Measurements from ENCODE around the gene ADSS1. TPM values are rescaled to one million over a fixed set of nuclear protein-coding genes. Genes with fewer than 3 reads are reported as not detected.

Gene ADSS1
- total and polyA plus RNA-seq, 4 donors = 5.3 to 9.3 (median 7.1) TPM

DNA sequence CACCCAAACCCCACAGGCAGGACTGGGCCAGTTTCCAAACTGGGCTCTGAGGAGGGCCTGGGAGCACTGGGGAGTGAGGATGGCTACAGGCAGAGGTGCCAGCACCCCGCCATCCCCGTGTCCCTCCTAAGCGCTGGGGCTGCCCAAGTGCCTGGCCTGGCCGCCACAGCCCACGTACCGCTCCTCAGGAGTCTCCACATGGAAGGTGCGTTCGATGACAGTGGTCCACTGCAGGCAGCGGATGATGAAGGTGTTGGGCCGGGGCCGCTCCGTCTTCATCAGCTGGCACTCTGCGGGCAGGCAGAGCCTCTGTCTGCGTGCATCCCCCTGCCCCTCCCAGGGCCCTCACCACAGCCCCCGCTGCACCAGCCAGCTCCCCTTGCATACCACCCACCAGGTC is 52.5 kb downstream of the ADSS1 start:
- Histone ChIP-seq H3K27ac (ENCODE audit: low read depth in 1 of 2, low read length in 1 of 2) (no peak overlapping the region), H3K4me3 (no peak overlapping the region), H3K9ac (ENCODE audit: insufficient read depth in 1 of 2, low read length in 2 of 2) (no peak overlapping the region), H3K27me3 (ENCODE audit: control insufficient read depth in 3 of 3, insufficient read depth in 3 of 3, low read length in 2 of 3) (no peaks in the 10 kb centered on the region), H3K36me3 (ENCODE audit: control insufficient read depth in 4 of 4, insufficient read depth in 4 of 4, low read length in 4 of 4) (peaks cover 2 to 79% (median 19%) of the 10 kb centered on the region in 4 donors), H3K4me1 (ENCODE audit: control insufficient read depth in 5 of 5, insufficient read depth in 5 of 5, low read length in 5 of 5) (peaks cover 0 to 15% (median 0%) of the 10 kb centered on the region in 5 donors), H3K9me3 (ENCODE audit: control insufficient read depth in 4 of 4, insufficient read depth in 3 of 4, low read length in 3 of 4) (peaks cover 0 to 5% (median 0%) of the 10 kb centered on the region in 4 donors)
- 98 to 99% methylated on average over 15 of the region's 15 CpGs for WGBS, 2 donors
- ATAC-seq (ENCODE audit: insufficient read depth, low FRiP score) (no peak), DNase-seq (no peak)
- TF ChIP-seq, protein P1, sequence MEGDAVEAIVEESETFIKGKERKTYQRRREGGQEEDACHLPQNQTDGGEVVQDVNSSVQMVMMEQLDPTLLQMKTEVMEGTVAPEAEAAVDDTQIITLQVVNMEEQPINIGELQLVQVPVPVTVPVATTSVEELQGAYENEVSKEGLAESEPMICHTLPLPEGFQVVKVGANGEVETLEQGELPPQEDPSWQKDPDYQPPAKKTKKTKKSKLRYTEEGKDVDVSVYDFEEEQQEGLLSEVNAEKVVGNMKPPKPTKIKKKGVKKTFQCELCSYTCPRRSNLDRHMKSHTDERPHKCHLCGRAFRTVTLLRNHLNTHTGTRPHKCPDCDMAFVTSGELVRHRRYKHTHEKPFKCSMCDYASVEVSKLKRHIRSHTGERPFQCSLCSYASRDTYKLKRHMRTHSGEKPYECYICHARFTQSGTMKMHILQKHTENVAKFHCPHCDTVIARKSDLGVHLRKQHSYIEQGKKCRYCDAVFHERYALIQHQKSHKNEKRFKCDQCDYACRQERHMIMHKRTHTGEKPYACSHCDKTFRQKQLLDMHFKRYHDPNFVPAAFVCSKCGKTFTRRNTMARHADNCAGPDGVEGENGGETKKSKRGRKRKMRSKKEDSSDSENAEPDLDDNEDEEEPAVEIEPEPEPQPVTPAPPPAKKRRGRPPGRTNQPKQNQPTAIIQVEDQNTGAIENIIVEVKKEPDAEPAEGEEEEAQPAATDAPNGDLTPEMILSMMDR (IDR thresholded peaks at IDR 0.05; ENCODE audit: control extremely low read depth, extremely low read depth) = no peak

DNA sequence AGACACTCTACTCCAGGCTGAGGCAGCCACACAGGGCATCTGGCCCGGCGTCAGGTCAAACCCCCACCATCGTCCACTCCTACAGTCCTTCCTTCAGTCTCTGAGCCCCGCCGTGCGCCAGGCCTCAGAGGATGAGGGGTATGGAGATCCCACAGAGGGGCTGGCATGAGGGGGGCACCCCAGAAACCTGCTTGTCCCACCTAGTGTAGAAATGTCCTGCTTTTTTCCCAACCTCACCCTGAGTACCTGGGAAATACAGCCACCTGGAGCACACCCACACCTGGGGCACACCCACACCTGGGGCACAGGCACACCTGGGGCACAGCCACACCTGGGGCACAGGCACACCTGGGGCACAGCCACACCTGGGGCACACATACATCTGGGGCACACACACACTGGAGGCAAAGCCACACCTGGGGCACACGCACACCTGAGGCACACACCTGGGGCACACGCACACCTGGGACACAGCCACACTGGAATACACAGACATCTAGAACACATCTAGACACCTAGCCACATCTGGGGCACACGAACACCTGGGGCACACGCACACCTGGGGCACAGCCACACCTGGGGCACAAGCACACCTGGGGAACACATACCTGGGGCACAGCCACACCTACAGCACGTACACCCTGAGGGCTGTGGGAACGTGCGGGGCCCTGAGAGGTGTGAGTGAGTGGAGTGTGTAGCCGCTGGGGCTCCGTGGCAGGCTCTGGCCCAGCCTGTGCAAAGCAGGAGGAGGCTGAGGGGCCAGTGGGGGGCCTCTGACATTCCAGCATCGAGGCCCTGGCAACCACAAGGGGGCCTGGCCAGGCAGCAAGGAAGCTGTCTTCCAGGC is 53.2 kb downstream of the ADSS1 start:
- H3K4me3 ChIP-seq = no peak overlapping the region
- 84 to 94% methylated on average over 15 to 16 of the region's 16 CpGs for WGBS, 2 donors
- peak; percentile 51 to 74 (median 59) for DNase-seq
- ATAC-seq (ENCODE audit: insufficient read depth, low FRiP score) = no peak
- H3K36me3 ChIP-seq (ENCODE audit: control insufficient read depth in 4 of 4, insufficient read depth in 4 of 4, low read length in 4 of 4) = peaks cover 0 to 78% (median 15%) of the 10 kb centered on the region in 4 donors
- peaks cover 0 to under 1% (median 0%) of the 10 kb centered on the region in 4 donors for H3K9me3 ChIP-seq (ENCODE audit: control insufficient read depth in 4 of 4, insufficient read depth in 3 of 4, low read length in 3 of 4)
- peaks cover 0 to 15% (median 0%) of the 10 kb centered on the region in 5 donors for H3K4me1 ChIP-seq (ENCODE audit: control insufficient read depth in 5 of 5, insufficient read depth in 5 of 5, low read length in 5 of 5)
- H3K27me3 ChIP-seq (ENCODE audit: control insufficient read depth in 3 of 3, insufficient read depth in 3 of 3, low read length in 2 of 3) = no peaks in the 10 kb centered on the region
- H3K9ac ChIP-seq (ENCODE audit: insufficient read depth in 1 of 2, low read length in 2 of 2) = no peak overlapping the region
- no peak overlapping the region for H3K27ac ChIP-seq (ENCODE audit: low read depth in 1 of 2, low read length in 1 of 2)
- TF ChIP-seq, protein P1 (IDR thresholded peaks at IDR 0.05; ENCODE audit: control extremely low read depth, extremely low read depth) = no peak

DNA sequence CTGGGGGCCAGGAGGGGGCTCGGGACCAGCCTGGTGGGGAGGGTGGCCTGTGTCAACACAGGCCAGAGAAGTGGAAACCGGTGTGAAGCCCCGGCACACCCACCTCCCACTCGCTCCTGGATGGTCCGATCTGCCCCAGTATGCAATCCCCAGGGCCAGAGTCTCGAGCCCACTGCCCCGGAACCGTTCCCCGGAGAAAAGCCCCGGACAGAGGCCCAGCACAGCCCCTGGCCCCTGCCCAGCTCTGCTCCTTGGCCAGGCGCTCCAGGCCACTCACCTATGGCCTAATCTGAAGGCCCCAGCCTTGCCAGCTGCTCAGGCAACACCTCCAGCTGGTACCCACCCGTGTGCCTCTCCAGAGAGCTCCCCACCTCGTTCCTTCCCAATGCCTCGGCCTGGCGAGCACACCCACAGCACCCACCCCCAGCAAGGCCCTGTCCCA is 53.8 kb downstream of the ADSS1 start:
- Histone ChIP-seq H3K36me3 (ENCODE audit: control insufficient read depth in 4 of 4, insufficient read depth in 4 of 4, low read length in 4 of 4) (peaks cover 0 to 78% (median 11%) of the 10 kb centered on the region in 4 donors), H3K9me3 (ENCODE audit: control insufficient read depth in 4 of 4, insufficient read depth in 3 of 4, low read length in 3 of 4) (no peaks in the 10 kb centered on the region), H3K4me3 (no peak overlapping the region), H3K4me1 (ENCODE audit: control insufficient read depth in 5 of 5, insufficient read depth in 5 of 5, low read length in 5 of 5) (peaks cover 0 to 15% (median 0%) of the 10 kb centered on the region in 5 donors), H3K27me3 (ENCODE audit: control insufficient read depth in 3 of 3, insufficient read depth in 3 of 3, low read length in 2 of 3) (no peaks in the 10 kb centered on the region), H3K9ac (ENCODE audit: insufficient read depth in 1 of 2, low read length in 2 of 2) (no peak overlapping the region), H3K27ac (ENCODE audit: low read depth in 1 of 2, low read length in 1 of 2) (no peak overlapping the region)
- no peak for DNase-seq
- 84 to 88% methylated on average over 15 of the region's 15 CpGs for WGBS, 2 donors
- TF ChIP-seq, protein P1 (IDR thresholded peaks at IDR 0.05; ENCODE audit: control extremely low read depth, extremely low read depth) = no peak
- no peak for ATAC-seq (ENCODE audit: insufficient read depth, low FRiP score)

Data from lung (tissue), 12 donors.